CD14-positive monocyte (primary cell): ENCODE measurements around the gene GLI3. TPM values are rescaled to one million over a fixed set of nuclear protein-coding genes. Genes with fewer than 3 reads are reported as not detected.

ENCODE experiments used
- DNase-seq, 3 donors: peaks; one replicate each; pipeline ENCODE4 v3.0.0-alpha.2; 2011 to 2022
- H2AFZ ChIP-seq: 2 replicates; pipeline ENCODE4 v1.6.0; 2012; ENCODE audit warnings: mild to moderate bottlenecking, low read depth, low read length, inconsistent platforms; ENCODE audit not compliant: insufficient read depth, poor library complexity, severe bottlenecking
- H3K27ac ChIP-seq, 2 donors: 1 replicate in 1 of 2; 2 replicates in 1 of 2; pipeline ENCODE4 v1.5.1; 2012 to 2013; ENCODE audit warnings: low read length in 2 of 2, control low read depth in 1 of 2, inconsistent platforms in 1 of 2, low read depth in 1 of 2, mild to moderate bottlenecking in 1 of 2
- H3K27me3 ChIP-seq, 2 donors: one replicate each; pipeline versions ENCODE4 v1.6.0 to v1.6.1; 2011 to 2013; ENCODE audit warnings: low read length in 2 of 2; ENCODE audit not compliant: control insufficient read depth in 2 of 2, insufficient read depth in 2 of 2
- H3K36me3 ChIP-seq, 2 donors: replicated peaks in 1 of 2; 1 replicate in 1 of 2; 2 replicates in 1 of 2; pipeline versions ENCODE4 v1.5.1 to v1.6.1; 2012 to 2013; ENCODE audit warnings: low read length in 2 of 2, control low read depth in 1 of 2, inconsistent platforms in 1 of 2, mild to moderate bottlenecking in 1 of 2; ENCODE audit not compliant: insufficient read depth in 2 of 2, control insufficient read depth in 1 of 2
- H3K4me1 ChIP-seq, 2 donors: 1 replicate in 1 of 2; 2 replicates in 1 of 2; pipeline versions ENCODE4 v1.5.1 to v1.6.1; 2012 to 2013; ENCODE audit warnings: low read length in 2 of 2, control low read depth in 1 of 2, inconsistent platforms in 1 of 2, mild to moderate bottlenecking in 1 of 2, moderate library complexity in 1 of 2; ENCODE audit not compliant: insufficient read depth in 2 of 2, control insufficient read depth in 1 of 2
- H3K4me2 ChIP-seq: replicated peaks from 2 replicates; pipeline ENCODE3; 2012; ENCODE audit warnings: low read length, moderate library complexity, mild to moderate bottlenecking; ENCODE audit not compliant: poor library complexity, severe bottlenecking; ENCODE audit errors: extremely low read depth
- H3K4me3 ChIP-seq, 3 experiments: fragments of 200-600 bp in 1 of 3; sonication (generic) in 1 of 3; replicated peaks in 1 of 3; 1 replicate in 2 of 3; 2 replicates in 1 of 3; pipeline ENCODE4 v1.5.1; 2011 to 2013; ENCODE audit warnings: low read length in 3 of 3, mild to moderate bottlenecking in 3 of 3, control low read depth in 2 of 3, low read depth in 2 of 3, inconsistent platforms in 1 of 3, moderate library complexity in 1 of 3
- H3K79me2 ChIP-seq: 2 replicates; pipeline ENCODE4 v1.6.0; 2012; ENCODE audit warnings: mild to moderate bottlenecking, control low read depth, inconsistent platforms, low read length, moderate library complexity; ENCODE audit not compliant: insufficient read depth
- H3K9ac ChIP-seq: 2 replicates; pipeline ENCODE4 v1.6.0; 2017; ENCODE audit warnings: low read length, mild to moderate bottlenecking; ENCODE audit not compliant: insufficient read depth, poor library complexity, severe bottlenecking
- H3K9me3 ChIP-seq, 2 donors: replicated peaks in 1 of 2; 1 replicate in 1 of 2; 2 replicates in 1 of 2; pipeline versions ENCODE4 v1.5.1 to v1.6.1; 2012 to 2013; ENCODE audit warnings: low read length in 2 of 2, control low read depth in 1 of 2; ENCODE audit not compliant: control insufficient read depth in 1 of 2, insufficient read depth in 1 of 2
- H4K20me1 ChIP-seq: 2 replicates; pipeline ENCODE4 v1.6.0; 2012; ENCODE audit warnings: mild to moderate bottlenecking, low read length, control low read depth, moderate library complexity; ENCODE audit not compliant: insufficient read depth
- H3K27ac Mint-ChIP-seq, 7 donors: one replicate each; pipeline ENCODE4 v1.8.0; 2020; ENCODE audit warnings: mild to moderate bottlenecking in 7 of 7, mixed read lengths in 7 of 7, moderate library complexity in 6 of 7, inconsistent platforms in 2 of 7
- H3K27me3 Mint-ChIP-seq, 3 donors: one replicate each; pipeline ENCODE4 v1.8.0; 2021 to 2022; ENCODE audit warnings: low read depth in 3 of 3, mild to moderate bottlenecking in 3 of 3, mixed read lengths in 3 of 3, moderate library complexity in 3 of 3, inconsistent platforms in 1 of 3
- H3K36me3 Mint-ChIP-seq, 2 donors: one replicate each; pipeline ENCODE4 v1.8.0; 2020; ENCODE audit warnings: mixed read lengths in 2 of 2, inconsistent platforms in 1 of 2, mild to moderate bottlenecking in 1 of 2
- H3K4me1 Mint-ChIP-seq: one replicate; pipeline ENCODE4 v1.8.0; 2020; ENCODE audit warnings: mild to moderate bottlenecking, mixed read lengths
- H3K4me3 Mint-ChIP-seq, 2 donors: one replicate each; pipeline ENCODE4 v1.8.0; 2020; ENCODE audit warnings: mild to moderate bottlenecking in 2 of 2, mixed read lengths in 2 of 2, moderate library complexity in 1 of 2
- H3K9me3 Mint-ChIP-seq, 7 donors: one replicate each; pipeline ENCODE4 v1.8.0; 2020 to 2022; ENCODE audit warnings: mixed read lengths in 7 of 7, mild to moderate bottlenecking in 6 of 7, moderate library complexity in 6 of 7, inconsistent platforms in 2 of 7
- WGBS: methylation state at CpG from one replicate; pipeline ENCODE4 v1.1.5; 2013; ENCODE audit warnings: missing lambda C conversion rate; ENCODE audit not compliant: insufficient coverage; 5-methylcytosine and 5-hydroxymethylcytosine counted together
- intact Hi-C, 2 donors: fragments of 100-400 bp; cut with micrococcal nuclease; formaldehyde crosslinking; loops; one replicate each; pipeline versions ENCODE4 v1.15.0 to v1.15.1; 2023
- polyA plus RNA-seq, 3 donors: library from polyadenylated mRNA; depleted of rRNA in 1 of 3; unstranded in 2 of 3; stranded (reverse) in 1 of 3; fragments of 300-500 nt in 2 of 3; fragments of >200 nt in 1 of 3; fragmentation: Illumina TruSeq in 2 of 3; gene quantifications; 1 replicate in 2 of 3; 2 replicates in 1 of 3; pipeline ENCODE4 v1.2.3, GENCODE V29; 2012 to 2021
- TF ChIP-seq, protein P1 (sequence below): fragments of 200-600 bp; IDR thresholded peaks from one replicate; pipeline ENCODE4 v1.8.0; 2022; ENCODE audit warnings: antibody characterized with exemption, mild to moderate bottlenecking

GLI3 gene
- polyA plus RNA-seq, 3 donors: not detected

- Histone ChIP-seq H3K9me3 (peaks cover 0 to 10% of the 10 kb centered on the region in 2 donors), H3K27ac (no peak overlapping the region), H3K27me3 (peaks cover 81 to 91% of the 10 kb centered on the region in 2 donors), H3K36me3 (no peaks in the 10 kb centered on the region), H2AFZ (no peak overlapping the region), H3K9ac (no peak overlapping the region), H3K4me3 (no peak overlapping the region), H4K20me1 (no peaks in the 10 kb centered on the region), H3K79me2 (no peaks in the 10 kb centered on the region), H3K4me2 (no peak overlapping the region), H3K4me1 (peaks cover 10 to 13% of the 10 kb centered on the region in 2 donors)
- H3K27ac Mint-ChIP-seq: no peak overlapping the region
- intact Hi-C loops: no loop called here
- WGBS: 80% methylated on average over 1 of the region's 2 CpGs
- peaks cover 0 to 7% (median 5%) of the 10 kb centered on the region in 7 donors for H3K9me3 Mint-ChIP-seq
- TF ChIP-seq, protein P1, sequence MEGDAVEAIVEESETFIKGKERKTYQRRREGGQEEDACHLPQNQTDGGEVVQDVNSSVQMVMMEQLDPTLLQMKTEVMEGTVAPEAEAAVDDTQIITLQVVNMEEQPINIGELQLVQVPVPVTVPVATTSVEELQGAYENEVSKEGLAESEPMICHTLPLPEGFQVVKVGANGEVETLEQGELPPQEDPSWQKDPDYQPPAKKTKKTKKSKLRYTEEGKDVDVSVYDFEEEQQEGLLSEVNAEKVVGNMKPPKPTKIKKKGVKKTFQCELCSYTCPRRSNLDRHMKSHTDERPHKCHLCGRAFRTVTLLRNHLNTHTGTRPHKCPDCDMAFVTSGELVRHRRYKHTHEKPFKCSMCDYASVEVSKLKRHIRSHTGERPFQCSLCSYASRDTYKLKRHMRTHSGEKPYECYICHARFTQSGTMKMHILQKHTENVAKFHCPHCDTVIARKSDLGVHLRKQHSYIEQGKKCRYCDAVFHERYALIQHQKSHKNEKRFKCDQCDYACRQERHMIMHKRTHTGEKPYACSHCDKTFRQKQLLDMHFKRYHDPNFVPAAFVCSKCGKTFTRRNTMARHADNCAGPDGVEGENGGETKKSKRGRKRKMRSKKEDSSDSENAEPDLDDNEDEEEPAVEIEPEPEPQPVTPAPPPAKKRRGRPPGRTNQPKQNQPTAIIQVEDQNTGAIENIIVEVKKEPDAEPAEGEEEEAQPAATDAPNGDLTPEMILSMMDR: no peak
- H3K36me3 Mint-ChIP-seq: peaks cover 0 to 3% of the 10 kb centered on the region in 2 donors
- H3K4me3 Mint-ChIP-seq: peak overlapping the region in 1 of 2 donors; percentile 2
- peaks cover 65 to 90% (median 78%) of the 10 kb centered on the region in 3 donors for H3K27me3 Mint-ChIP-seq
- H3K4me1 Mint-ChIP-seq: peaks cover 12% of the 10 kb centered on the region
- DNase-seq: no peak
These were observed 3.8 kb downstream of the GLI3 start for GRCh38 chr7:42233171-42233570.

DNA sequence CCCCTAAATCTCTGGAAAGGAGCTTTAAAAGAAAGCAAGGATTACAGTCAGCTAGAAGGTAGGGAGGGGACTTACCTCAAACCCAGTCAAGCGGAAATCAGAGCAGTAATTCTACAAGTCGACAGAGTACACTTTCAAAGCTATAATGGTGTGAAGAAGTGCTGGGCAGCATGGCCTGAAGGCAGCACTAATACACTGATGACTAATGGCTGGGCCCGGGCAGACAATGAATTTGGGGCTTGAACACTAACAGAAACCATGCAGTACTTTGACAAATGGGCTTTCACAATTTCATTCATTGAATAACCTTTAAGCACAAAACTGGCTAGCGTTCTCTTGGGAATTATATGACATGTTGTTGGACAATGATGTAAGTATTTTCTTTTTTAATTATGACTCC is 4.7 kb downstream of the GLI3 start:
- intact Hi-C loops: no loop called here
- H3K4me1 Mint-ChIP-seq: peaks cover 11% of the 10 kb centered on the region
- H3K9me3 ChIP-seq: peaks cover 0 to 16% of the 10 kb centered on the region in 2 donors
- TF ChIP-seq, protein P1: no peak
- H2AFZ ChIP-seq: no peak overlapping the region
- peaks cover 0 to 4% (median 2%) of the 10 kb centered on the region in 7 donors for H3K9me3 Mint-ChIP-seq
- H4K20me1 ChIP-seq: no peaks in the 10 kb centered on the region
- H3K27ac ChIP-seq: no peak overlapping the region
- peak overlapping the region in 1 of 2 donors; percentile 33 for H3K4me3 Mint-ChIP-seq
- H3K9ac ChIP-seq: no peak overlapping the region
- peaks cover 85 to 94% of the 10 kb centered on the region in 2 donors for H3K27me3 ChIP-seq
- no peak overlapping the region for H3K27ac Mint-ChIP-seq
- H3K36me3 Mint-ChIP-seq: peaks cover 0 to 2% of the 10 kb centered on the region in 2 donors
- H3K4me3 ChIP-seq: no peak overlapping the region
- H3K36me3 ChIP-seq: no peaks in the 10 kb centered on the region
- no peaks in the 10 kb centered on the region for H3K79me2 ChIP-seq
- H3K4me1 ChIP-seq: peaks cover 10 to 16% of the 10 kb centered on the region in 2 donors
- DNase-seq: no peak
- no CpG with 5 or more reads among the region's 4 CpGs for WGBS
- no peak overlapping the region for H3K4me2 ChIP-seq
- peaks cover 66 to 91% (median 81%) of the 10 kb centered on the region in 3 donors for H3K27me3 Mint-ChIP-seq
